B cell (primary cell): ENCODE measurements around the gene CDK13. TPM values are rescaled to one million over a fixed set of nuclear protein-coding genes. Genes with fewer than 3 reads are reported as not detected.

Experiments
- ATAC-seq: fragments of 200-7000 bp; cut with Tn5 transposase; one replicate; pipeline ENCODE4 v1.10.0; 2021; ENCODE audit warnings: low read depth, mild to moderate bottlenecking, moderate number of reproducible peaks, moderate library complexity
- CTCF ChIA-PET: fragments of 350-600 bp; sonication (Branson Sonifier 250); formaldehyde crosslinking; loops from one replicate; lab custom pipeline; 2021; ENCODE audit warnings: antibody characterized with exemption, inconsistent platforms; lab: Charles Lee
- POLR2A ChIA-PET: fragments of 350-600 bp; sonication (Branson Sonifier 250); formaldehyde crosslinking; loops from one replicate; lab custom pipeline; 2021; ENCODE audit warnings: antibody characterized with exemption; lab: Charles Lee
- DNase-seq: peaks from one replicate; pipeline ENCODE4 v3.0.0; 2013
- H2AFZ ChIP-seq: 2 replicates; pipeline ENCODE4 v1.6.1; 2012; ENCODE audit warnings: mild to moderate bottlenecking, low read depth, low read length; ENCODE audit not compliant: insufficient read depth, poor library complexity, severe bottlenecking
- H3K27ac ChIP-seq, 2 donors: 1 replicate in 1 of 2; 2 replicates in 1 of 2; pipeline ENCODE4 v1.5.1; 2012 to 2013; ENCODE audit warnings: low read length in 2 of 2, mild to moderate bottlenecking in 2 of 2, moderate library complexity in 1 of 2
- H3K27me3 ChIP-seq, 4 experiments: fragments of 200-600 bp in 1 of 4; sonication (generic) in 1 of 4; replicated peaks in 1 of 4; 1 replicate in 2 of 4; 2 replicates in 2 of 4; pipeline versions ENCODE4 v1.6.1 to v1.7.0; 2013 to 2016; ENCODE audit warnings: low read length in 3 of 4, mild to moderate bottlenecking in 2 of 4, mixed read lengths in 1 of 4, moderate library complexity in 1 of 4; ENCODE audit not compliant: insufficient read depth in 4 of 4, control insufficient read depth in 3 of 4; ENCODE audit errors: control extremely low read depth in 1 of 4
- H3K36me3 ChIP-seq, 2 experiments: replicated peaks in 1 of 2; 1 replicate in 1 of 2; 2 replicates in 1 of 2; pipeline versions ENCODE4 v1.6.1 to v1.7.1; 2013; ENCODE audit warnings: low read length in 1 of 2; ENCODE audit not compliant: insufficient read depth in 2 of 2, control insufficient read depth in 1 of 2; ENCODE audit errors: control extremely low read depth in 1 of 2, extremely low read depth in 1 of 2
- H3K4me1 ChIP-seq, 2 donors: fragments of 200-600 bp in 1 of 2; sonication (generic) in 1 of 2; 1 replicate in 1 of 2; 2 replicates in 1 of 2; pipeline versions ENCODE4 v1.5.1 to v1.6.1; 2013 to 2017; ENCODE audit warnings: low read length in 2 of 2; ENCODE audit not compliant: control insufficient read depth in 2 of 2, insufficient read depth in 2 of 2
- H3K4me2 ChIP-seq: replicated peaks from 2 replicates; pipeline ENCODE3; 2012; ENCODE audit warnings: mild to moderate bottlenecking, low read depth, low read length; ENCODE audit not compliant: poor library complexity, severe bottlenecking
- H3K4me3 ChIP-seq, 5 experiments: fragments of 200-600 bp in 1 of 5; sonication (generic) in 1 of 5; 1 replicate in 3 of 5; 2 replicates in 2 of 5; pipeline versions ENCODE4 v1.5.1 to v1.7.0; 2011 to 2016; ENCODE audit warnings: low read length in 4 of 5, mild to moderate bottlenecking in 4 of 5, low read depth in 2 of 5, control low read depth in 1 of 5, moderate library complexity in 1 of 5; ENCODE audit not compliant: insufficient read depth in 1 of 5; ENCODE audit errors: control extremely low read depth in 1 of 5, extremely low read depth in 1 of 5
- H3K79me2 ChIP-seq: fragments of 200-600 bp; sonication (generic); one replicate; pipeline ENCODE4 v1.6.0; 2016; ENCODE audit warnings: low read length; ENCODE audit not compliant: control insufficient read depth, insufficient read depth
- H3K9ac ChIP-seq: fragments of 200-600 bp; sonication (generic); 2 replicates; pipeline ENCODE4 v1.6.1; 2017; ENCODE audit warnings: mild to moderate bottlenecking, low read length, moderate library complexity
- H3K9me3 ChIP-seq, 3 donors: one replicate each; pipeline versions ENCODE4 v1.6.1 to v1.7.1; 2013; ENCODE audit warnings: low read length in 2 of 3; ENCODE audit not compliant: control insufficient read depth in 2 of 3, insufficient read depth in 1 of 3; ENCODE audit errors: control extremely low read depth in 1 of 3
- H4K20me1 ChIP-seq: 2 replicates; pipeline ENCODE4 v1.6.0; 2012; ENCODE audit warnings: mild to moderate bottlenecking, low read length; ENCODE audit not compliant: insufficient read depth, control insufficient read depth, poor library complexity, severe bottlenecking
- H3K27ac Mint-ChIP-seq: one replicate; pipeline ENCODE4 v1.8.0; 2021; ENCODE audit warnings: mixed read lengths
- H3K27me3 Mint-ChIP-seq: one replicate; pipeline ENCODE4 v1.8.0; 2021; ENCODE audit warnings: mixed read lengths
- H3K4me1 Mint-ChIP-seq: one replicate; pipeline ENCODE4 v1.8.0; 2021; ENCODE audit warnings: mixed read lengths
- H3K4me3 Mint-ChIP-seq: one replicate; pipeline ENCODE4 v1.8.0; 2021; ENCODE audit warnings: mixed read lengths
- H3K9me3 Mint-ChIP-seq: one replicate; pipeline ENCODE4 v1.8.0; 2022; ENCODE audit warnings: mixed read lengths; ENCODE audit not compliant: insufficient read depth
- EZH2 ChIP-seq: IDR thresholded peaks from 2 replicates; pipeline ENCODE4 v1.6.1; 2012; ENCODE audit warnings: borderline replicate concordance, low read depth, mild to moderate bottlenecking, moderate library complexity, low read length; ENCODE audit not compliant: insufficient read depth, poor library complexity, severe bottlenecking
- WGBS: methylation state at CpG from one replicate; pipeline ENCODE4 v1.1.5; 2013; ENCODE audit warnings: missing lambda C conversion rate; ENCODE audit not compliant: insufficient coverage; 5-methylcytosine and 5-hydroxymethylcytosine counted together
- intact Hi-C: fragments of 100-400 bp; cut with micrococcal nuclease; formaldehyde crosslinking; loops from one replicate; pipeline ENCODE4 v1.10.0; 2022
- polyA plus RNA-seq: library from polyadenylated mRNA; depleted of rRNA; stranded (reverse); fragments of >200 nt; gene quantifications from 2 replicates; pipeline ENCODE4 v1.2.3, GENCODE V29; 2012
- total RNA-seq, 2 donors: library from RNA; stranded (reverse); fragments of 120-200 nt in 1 of 2; gene quantifications; 1 replicate in 1 of 2; 2 replicates in 1 of 2; pipeline versions ENCODE4 v1.2.3 to v1.2.4, GENCODE V29; 2013 to 2022
- TF ChIP-seq, protein P1 (sequence below): fragments of 200-600 bp; IDR thresholded peaks from one replicate; pipeline ENCODE4 v1.8.0; 2022; ENCODE audit warnings: antibody characterized with exemption, mild to moderate bottlenecking

Gene CDK13
- total and polyA plus RNA-seq, 2 donors (not counting 1 experiment from before 2014, with no cell fraction given) = 56.1 to 146 TPM

DNA sequence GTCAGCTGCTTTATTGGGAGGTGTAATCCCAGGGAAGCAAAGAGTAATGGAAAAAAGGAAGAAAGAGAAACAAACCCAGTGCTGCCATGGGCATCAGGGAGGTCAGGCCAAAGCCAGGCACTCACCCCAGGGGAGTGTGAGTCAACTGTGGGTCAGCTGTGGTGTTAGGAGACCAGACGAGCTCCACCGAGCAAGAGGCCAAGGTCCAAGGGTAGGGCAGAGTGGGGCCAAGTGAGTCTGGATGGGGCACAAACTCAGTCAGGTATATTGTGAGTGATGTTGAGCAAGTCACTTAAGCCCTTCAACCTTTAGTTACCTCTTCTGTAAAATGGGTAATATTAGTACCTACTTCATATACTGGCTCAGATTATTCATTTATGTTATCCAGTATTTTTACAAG is 30.4 kb upstream of the CDK13 start:
- ChIA-PET CTCF (interaction anchor here (3.1 kb wide), 1 partner anchor 23 kb away, joined by 11 read pairs; no protein-coding TSS in a partner anchor), POLR2A (no interaction called here)
- TF ChIP-seq, protein P1, sequence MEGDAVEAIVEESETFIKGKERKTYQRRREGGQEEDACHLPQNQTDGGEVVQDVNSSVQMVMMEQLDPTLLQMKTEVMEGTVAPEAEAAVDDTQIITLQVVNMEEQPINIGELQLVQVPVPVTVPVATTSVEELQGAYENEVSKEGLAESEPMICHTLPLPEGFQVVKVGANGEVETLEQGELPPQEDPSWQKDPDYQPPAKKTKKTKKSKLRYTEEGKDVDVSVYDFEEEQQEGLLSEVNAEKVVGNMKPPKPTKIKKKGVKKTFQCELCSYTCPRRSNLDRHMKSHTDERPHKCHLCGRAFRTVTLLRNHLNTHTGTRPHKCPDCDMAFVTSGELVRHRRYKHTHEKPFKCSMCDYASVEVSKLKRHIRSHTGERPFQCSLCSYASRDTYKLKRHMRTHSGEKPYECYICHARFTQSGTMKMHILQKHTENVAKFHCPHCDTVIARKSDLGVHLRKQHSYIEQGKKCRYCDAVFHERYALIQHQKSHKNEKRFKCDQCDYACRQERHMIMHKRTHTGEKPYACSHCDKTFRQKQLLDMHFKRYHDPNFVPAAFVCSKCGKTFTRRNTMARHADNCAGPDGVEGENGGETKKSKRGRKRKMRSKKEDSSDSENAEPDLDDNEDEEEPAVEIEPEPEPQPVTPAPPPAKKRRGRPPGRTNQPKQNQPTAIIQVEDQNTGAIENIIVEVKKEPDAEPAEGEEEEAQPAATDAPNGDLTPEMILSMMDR = no peak
- TF ChIP-seq EZH2 = no peak

DNA sequence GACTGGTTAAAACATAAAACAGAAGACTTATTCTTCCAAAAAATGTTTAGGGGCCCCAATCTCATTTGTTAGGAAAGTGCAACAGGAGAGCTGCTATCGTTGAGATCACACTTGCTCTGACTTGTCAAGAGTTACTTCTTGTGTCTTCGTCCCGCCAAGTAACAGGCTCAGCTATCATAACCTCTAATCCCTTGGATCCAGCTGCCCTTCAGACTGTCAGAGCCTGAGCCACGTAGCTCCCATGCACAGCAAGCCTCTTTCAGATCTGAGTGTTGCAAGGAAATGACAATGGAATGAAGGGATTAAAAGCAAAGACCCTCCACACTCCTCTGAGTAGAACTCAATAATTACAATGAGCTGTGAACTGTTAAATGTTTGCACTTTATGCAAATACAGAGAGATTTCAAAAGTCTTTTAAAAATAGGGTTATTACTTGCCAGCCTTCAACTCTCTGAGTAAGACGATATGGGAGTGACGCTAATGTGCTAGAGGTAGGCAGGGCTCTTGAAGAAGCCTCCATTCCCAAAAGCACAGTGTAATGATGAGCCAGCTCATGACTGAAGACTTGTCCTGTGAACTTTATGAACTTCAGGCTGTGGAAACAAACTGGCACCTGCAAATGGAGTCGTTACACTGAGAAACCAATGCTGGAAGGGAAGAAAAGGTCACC is 28.4 kb upstream of the CDK13 start:
- Histone ChIP-seq H3K79me2 (no peaks in the 10 kb centered on the region), H3K27ac (no peak overlapping the region), H3K9ac (no peak overlapping the region), H3K4me1 (no peaks in the 10 kb centered on the region), H3K9me3 (no peaks in the 10 kb centered on the region), H4K20me1 (no peaks in the 10 kb centered on the region), H3K4me2 (no peak overlapping the region), H3K36me3 (no peaks in the 10 kb centered on the region), H3K4me3 (no peak overlapping the region), H3K27me3 (peaks cover 0 to 2% (median 0%) of the 10 kb centered on the region in 4 experiments), H2AFZ (no peak overlapping the region)
- peaks cover 23% of the 10 kb centered on the region for H3K27me3 Mint-ChIP-seq
- CTCF ChIA-PET = interaction anchor here (3.1 kb wide), 1 partner anchor 25 kb away, joined by 11 read pairs; no protein-coding TSS in a partner anchor
- ATAC-seq (no peak), DNase-seq (no peak)
- TF ChIP-seq EZH2 = no peak
- TF ChIP-seq, protein P1 = no peak
- POLR2A ChIA-PET = no interaction called here
- H3K4me1 Mint-ChIP-seq = no peaks in the 10 kb centered on the region
- no peak overlapping the region for H3K27ac Mint-ChIP-seq
- intact Hi-C loops = no loop called here
- H3K9me3 Mint-ChIP-seq = no peaks in the 10 kb centered on the region
- H3K4me3 Mint-ChIP-seq = no peak overlapping the region
- WGBS = 91% methylated on average over 5 of the region's 7 CpGs

More for the DNA sequence above, 30.4 kb upstream of the CDK13 start:
- H3K27me3 ChIP-seq = peaks cover 0 to 2% (median 0%) of the 10 kb centered on the region in 4 experiments
- H3K4me1 ChIP-seq = no peaks in the 10 kb centered on the region
- intact Hi-C loops = no loop called here
- no peak overlapping the region for H3K27ac ChIP-seq
- ATAC-seq (no peak), DNase-seq (no peak)
- no CpG with 5 or more reads among the region's 2 CpGs for WGBS
- Mint-ChIP-seq H3K27ac (no peak overlapping the region), H3K4me3 (no peak overlapping the region), H3K27me3 (peaks cover 23% of the 10 kb centered on the region), H3K4me1 (peaks cover 6% of the 10 kb centered on the region), H3K9me3 (no peaks in the 10 kb centered on the region)
- H2AFZ ChIP-seq = no peak overlapping the region
- H4K20me1 ChIP-seq = no peaks in the 10 kb centered on the region
- no peaks in the 10 kb centered on the region for H3K9me3 ChIP-seq
- no peak overlapping the region for H3K9ac ChIP-seq
- H3K79me2 ChIP-seq = no peaks in the 10 kb centered on the region
- no peaks in the 10 kb centered on the region for H3K36me3 ChIP-seq
- no peak overlapping the region for H3K4me2 ChIP-seq
- no peak overlapping the region for H3K4me3 ChIP-seq
